Trophoblast cell (in vitro differentiated cells and primary cell): ENCODE results near the gene CADPS.

Experiments
- DNase-seq, 2 donors: peaks; one replicate each; pipeline ENCODE4 v3.0.0-alpha.2; 2016
- H2AFZ ChIP-seq: 2 replicates; pipeline ENCODE4 v1.6.1; 2013; ENCODE audit warnings: low read length, moderate library complexity, mild to moderate bottlenecking; ENCODE audit not compliant: insufficient read depth, poor library complexity
- H2AK5ac ChIP-seq: 2 replicates; pipeline ENCODE4 v1.6.1; 2013; ENCODE audit warnings: mild to moderate bottlenecking, low read length
- H2BK120ac ChIP-seq: 2 replicates; pipeline ENCODE4 v1.6.1; 2013; ENCODE audit warnings: low read length, mild to moderate bottlenecking, moderate library complexity; ENCODE audit not compliant: insufficient read depth, poor library complexity
- H2BK12ac ChIP-seq: 2 replicates; pipeline ENCODE4 v1.6.1; 2013; ENCODE audit warnings: mild to moderate bottlenecking, low read length, moderate library complexity
- H2BK5ac ChIP-seq: 2 replicates; pipeline ENCODE4 v1.6.1; 2013; ENCODE audit warnings: low read length, low read depth, moderate library complexity, mild to moderate bottlenecking; ENCODE audit not compliant: poor library complexity
- H3K14ac ChIP-seq: 2 replicates; pipeline ENCODE4 v1.6.1; 2013; ENCODE audit warnings: mild to moderate bottlenecking, low read length
- H3K18ac ChIP-seq: 2 replicates; pipeline ENCODE4 v1.6.1; 2013; ENCODE audit warnings: mild to moderate bottlenecking, low read length
- H3K23ac ChIP-seq: 2 replicates; pipeline ENCODE4 v1.6.1; 2013; ENCODE audit warnings: low read length
- H3K27ac ChIP-seq: 2 replicates; pipeline ENCODE4 v1.5.1; 2013; ENCODE audit warnings: low read depth, mild to moderate bottlenecking, inconsistent platforms, low read length, moderate library complexity
- H3K27me3 ChIP-seq: 2 replicates; pipeline ENCODE4 v1.6.1; 2013; ENCODE audit warnings: inconsistent platforms, mild to moderate bottlenecking, low read length, moderate library complexity; ENCODE audit not compliant: insufficient read depth
- H3K36me3 ChIP-seq, 2 experiments: 1 replicate in 1 of 2; 2 replicates in 1 of 2; pipeline ENCODE4 v1.6.1; 2013; ENCODE audit warnings: low read length in 2 of 2, mild to moderate bottlenecking in 2 of 2, moderate library complexity in 1 of 2; ENCODE audit not compliant: insufficient read depth in 2 of 2, control insufficient read depth in 1 of 2
- H3K4ac ChIP-seq: 2 replicates; pipeline ENCODE4 v1.6.1; 2013; ENCODE audit warnings: low read depth, mild to moderate bottlenecking, low read length, moderate library complexity
- H3K4me1 ChIP-seq, 2 experiments: 1 replicate in 1 of 2; 2 replicates in 1 of 2; pipeline ENCODE4 v1.6.1; 2013; ENCODE audit warnings: low read length in 2 of 2, mild to moderate bottlenecking in 2 of 2, moderate library complexity in 1 of 2; ENCODE audit not compliant: insufficient read depth in 2 of 2, control insufficient read depth in 1 of 2
- H3K4me2 ChIP-seq: 2 replicates; pipeline ENCODE4 v1.6.1; 2013; ENCODE audit warnings: inconsistent platforms, mild to moderate bottlenecking, low read length, moderate library complexity
- H3K4me3 ChIP-seq: 2 replicates; pipeline ENCODE4 v1.5.1; 2013; ENCODE audit warnings: mild to moderate bottlenecking, low read depth, low read length, inconsistent platforms
- H3K79me1 ChIP-seq: one replicate; pipeline ENCODE4 v1.6.1; 2013; ENCODE audit warnings: low read length
- H3K79me2 ChIP-seq: 2 replicates; pipeline ENCODE4 v1.6.1; 2013; ENCODE audit warnings: low read length, mild to moderate bottlenecking; ENCODE audit not compliant: control insufficient read depth, insufficient read depth, poor library complexity
- H3K9ac ChIP-seq: 2 replicates; pipeline ENCODE4 v1.6.1; 2013; ENCODE audit warnings: mild to moderate bottlenecking, low read length
- H3K9me3 ChIP-seq: 2 replicates; pipeline ENCODE4 v1.6.1; 2013; ENCODE audit warnings: low read depth, mild to moderate bottlenecking, control low read depth, inconsistent platforms, low read length; ENCODE audit not compliant: insufficient read depth
- H4K12ac ChIP-seq: 2 replicates; pipeline ENCODE4 v1.6.1; 2013; ENCODE audit warnings: low read depth, mild to moderate bottlenecking, low read length, moderate library complexity
- H4K8ac ChIP-seq: 2 replicates; pipeline ENCODE4 v1.6.1; 2013; ENCODE audit warnings: low read depth, mild to moderate bottlenecking, low read length, moderate library complexity
- H4K91ac ChIP-seq: one replicate; pipeline ENCODE4 v1.6.1; 2013; ENCODE audit warnings: low read depth, mild to moderate bottlenecking, low read length, moderate library complexity
- WGBS: extraction: QIAGEN DNeasy Blood & Tissue Kit; methylation state at CpG from one replicate; pipeline ENCODE4 v1.1.7; 2013; ENCODE audit warnings: missing lambda C conversion rate; ENCODE audit not compliant: insufficient read length, insufficient coverage; ENCODE audit errors: extremely low coverage; 5-methylcytosine and 5-hydroxymethylcytosine counted together

CADPS gene

GRCh38 chr3:62453448-62453847 lies 421.8 kb downstream of the CADPS start:
- Histone ChIP-seq H4K8ac (no peak overlapping the region), H4K91ac (no peak overlapping the region), H2BK5ac (no peak overlapping the region), H2AK5ac (no peak overlapping the region), H3K18ac (no peak overlapping the region), H3K4me1 (no peaks in the 10 kb centered on the region), H3K79me1 (no peaks in the 10 kb centered on the region), H3K79me2 (no peaks in the 10 kb centered on the region), H3K4ac (no peak overlapping the region), H3K9ac (no peak overlapping the region), H2AFZ (no peak overlapping the region), H3K9me3 (no peaks in the 10 kb centered on the region), H3K4me3 (no peak overlapping the region), H3K36me3 (no peaks in the 10 kb centered on the region), H3K27ac (no peak overlapping the region), H3K23ac (no peak overlapping the region), H2BK12ac (no peak overlapping the region), H3K4me2 (no peak overlapping the region), H4K12ac (no peak overlapping the region), H3K14ac (no peak overlapping the region), H2BK120ac (no peak overlapping the region), H3K27me3 (no peaks in the 10 kb centered on the region)
- DNase-seq, result no peak
- no CpG with 5 or more reads among the region's 6 CpGs for WGBS

DNA sequence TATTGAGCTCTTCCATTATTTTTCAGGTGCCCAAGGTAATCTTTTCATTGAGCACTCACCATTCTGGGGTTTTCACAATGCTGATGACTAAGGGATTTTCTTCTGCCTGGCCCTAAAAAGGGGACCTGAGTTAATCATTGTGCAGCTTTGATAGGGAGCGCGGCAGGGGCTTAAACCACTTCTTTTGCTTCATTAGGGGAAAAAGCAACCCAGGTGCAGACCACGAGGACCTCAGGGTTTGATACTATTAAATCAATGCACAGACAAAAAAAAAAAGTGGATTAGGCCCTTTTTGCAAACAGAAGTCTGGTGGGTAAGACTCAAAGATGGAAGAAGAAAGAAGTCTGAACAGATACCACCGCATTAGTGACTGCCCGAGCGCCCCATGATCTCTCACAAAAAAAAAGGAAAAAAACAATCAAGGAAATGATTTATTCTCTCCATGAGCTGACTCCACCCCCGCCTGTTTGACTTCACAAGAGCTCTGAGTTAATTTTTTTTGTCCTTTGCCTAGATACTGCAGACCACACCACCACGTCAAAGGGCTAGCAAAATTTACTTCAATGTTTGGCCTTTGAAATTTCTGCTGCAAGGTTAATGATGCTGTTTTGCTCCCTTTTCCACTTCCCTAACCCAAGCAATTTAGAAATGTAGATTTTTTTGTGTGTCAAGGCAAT lies 423.9 kb downstream of the CADPS start:
- H3K4me3 ChIP-seq, result no peak overlapping the region
- H3K79me1 ChIP-seq, result no peaks in the 10 kb centered on the region
- H4K12ac ChIP-seq, result no peak overlapping the region
- H3K9ac ChIP-seq, result no peak overlapping the region
- H4K91ac ChIP-seq, result no peak overlapping the region
- no peak for DNase-seq
- no peak overlapping the region for H3K14ac ChIP-seq
- H3K4me2 ChIP-seq, result no peak overlapping the region
- no peak overlapping the region for H2AFZ ChIP-seq
- no CpG with 5 or more reads among the region's 8 CpGs for WGBS
- no peak overlapping the region for H2BK120ac ChIP-seq
- H3K27ac ChIP-seq, result no peak overlapping the region
- no peak overlapping the region for H4K8ac ChIP-seq
- H3K9me3 ChIP-seq, result no peaks in the 10 kb centered on the region
- no peak overlapping the region for H3K18ac ChIP-seq
- H2AK5ac ChIP-seq, result no peak overlapping the region
- no peaks in the 10 kb centered on the region for H3K4me1 ChIP-seq
- H3K36me3 ChIP-seq, result no peaks in the 10 kb centered on the region
- no peaks in the 10 kb centered on the region for H3K79me2 ChIP-seq
- H2BK12ac ChIP-seq, result no peak overlapping the region
- H3K4ac ChIP-seq, result no peak overlapping the region
- H3K23ac ChIP-seq, result no peak overlapping the region
- no peak overlapping the region for H2BK5ac ChIP-seq
- no peaks in the 10 kb centered on the region for H3K27me3 ChIP-seq

GRCh38 chr3:62446337-62446940 lies 428.8 kb downstream of the CADPS start:
- 100% methylated on average over 1 of the region's 5 CpGs for WGBS
- H4K8ac ChIP-seq, result no peak overlapping the region

DNA sequence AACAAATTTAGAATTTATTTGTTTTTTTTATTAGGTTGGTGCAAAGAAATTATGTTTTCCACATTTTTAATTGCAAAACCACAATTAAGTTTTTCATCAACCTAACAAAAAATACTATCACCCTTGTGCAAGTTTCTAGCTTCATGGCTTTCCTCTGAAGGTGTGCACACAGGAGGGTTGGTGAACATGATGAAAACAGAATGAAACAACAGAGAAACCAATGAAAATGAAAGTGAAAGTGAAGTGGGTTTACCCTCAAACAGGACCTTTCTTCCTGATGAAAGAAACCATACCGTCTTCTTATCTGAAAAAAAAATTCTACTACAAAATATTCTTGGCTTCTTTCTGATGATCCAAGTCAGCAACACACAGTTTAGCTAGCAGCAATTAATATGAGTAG lies 429.9 kb downstream of the CADPS start:
- Histone ChIP-seq H3K4me1 (no peaks in the 10 kb centered on the region), H3K9me3 (no peaks in the 10 kb centered on the region), H3K9ac (no peak overlapping the region), H3K4me2 (no peak overlapping the region), H3K18ac (no peak overlapping the region), H2BK120ac (no peak overlapping the region), H4K91ac (no peak overlapping the region), H3K14ac (no peak overlapping the region), H3K79me1 (no peaks in the 10 kb centered on the region), H3K4me3 (no peak overlapping the region), H3K27me3 (no peaks in the 10 kb centered on the region), H3K79me2 (no peaks in the 10 kb centered on the region), H2BK5ac (no peak overlapping the region), H3K27ac (no peak overlapping the region), H4K12ac (no peak overlapping the region), H3K23ac (no peak overlapping the region), H4K8ac (no peak overlapping the region), H3K4ac (no peak overlapping the region), H2AFZ (no peak overlapping the region), H3K36me3 (no peaks in the 10 kb centered on the region), H2BK12ac (no peak overlapping the region), H2AK5ac (no peak overlapping the region)
- no CpG with 5 or more reads among the region's 1 CpG for WGBS
- peak in 1 of 2 donors; percentile 2 for DNase-seq

More at GRCh38 chr3:62446337-62446940, 428.8 kb downstream of the CADPS start:
- Histone ChIP-seq H2BK12ac (no peak overlapping the region), H3K79me1 (no peaks in the 10 kb centered on the region), H3K4me1 (no peaks in the 10 kb centered on the region), H3K9ac (no peak overlapping the region), H4K91ac (no peak overlapping the region), H3K18ac (no peak overlapping the region), H2BK120ac (no peak overlapping the region), H3K27ac (no peak overlapping the region), H3K14ac (no peak overlapping the region), H3K9me3 (no peaks in the 10 kb centered on the region), H2AK5ac (no peak overlapping the region), H3K36me3 (no peaks in the 10 kb centered on the region), H2BK5ac (no peak overlapping the region), H3K4me2 (no peak overlapping the region), H3K4me3 (no peak overlapping the region), H3K79me2 (no peaks in the 10 kb centered on the region), H3K27me3 (no peaks in the 10 kb centered on the region), H3K23ac (no peak overlapping the region), H2AFZ (no peak overlapping the region), H4K12ac (no peak overlapping the region), H3K4ac (no peak overlapping the region)
- no peak for DNase-seq
